Measurements from ENCODE around the gene PHACTR1. TPM values are rescaled to one million over a fixed set of nuclear protein-coding genes. Genes with fewer than 3 reads are reported as not detected.

Gene PHACTR1
- total RNA-seq, 1 experiment from 2014 or later = not detected

DNA sequence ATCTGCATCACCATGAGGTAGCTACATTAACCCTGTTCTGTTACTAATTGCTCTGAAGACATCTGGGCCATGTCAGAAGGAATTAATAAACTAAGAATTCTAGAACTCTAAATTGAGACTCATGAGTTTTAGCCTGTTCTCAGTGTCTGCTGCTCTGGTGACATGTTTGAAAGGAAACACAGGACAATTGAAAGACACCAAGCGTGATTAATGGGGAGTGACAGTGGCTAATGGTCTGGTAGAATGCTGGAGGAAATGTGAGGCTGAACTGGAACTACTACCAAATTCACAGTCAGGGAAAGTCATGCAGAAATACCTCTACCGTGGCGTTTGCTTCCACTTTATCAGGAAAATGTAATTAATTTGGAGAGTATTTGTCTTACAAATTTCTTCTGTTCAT, 471.7 kb downstream of the PHACTR1 start:
- DNase-seq (ENCODE audit: low spot score) = no peak

GRCh38 chr6:13189710-13190109, 473.1 kb downstream of the PHACTR1 start:
- no peak for DNase-seq (ENCODE audit: low spot score)

- DNase-seq (ENCODE audit: low spot score) = no peak
Measured at GRCh38 chr6:13190376-13190775, 473.8 kb downstream of the PHACTR1 start.

DNA sequence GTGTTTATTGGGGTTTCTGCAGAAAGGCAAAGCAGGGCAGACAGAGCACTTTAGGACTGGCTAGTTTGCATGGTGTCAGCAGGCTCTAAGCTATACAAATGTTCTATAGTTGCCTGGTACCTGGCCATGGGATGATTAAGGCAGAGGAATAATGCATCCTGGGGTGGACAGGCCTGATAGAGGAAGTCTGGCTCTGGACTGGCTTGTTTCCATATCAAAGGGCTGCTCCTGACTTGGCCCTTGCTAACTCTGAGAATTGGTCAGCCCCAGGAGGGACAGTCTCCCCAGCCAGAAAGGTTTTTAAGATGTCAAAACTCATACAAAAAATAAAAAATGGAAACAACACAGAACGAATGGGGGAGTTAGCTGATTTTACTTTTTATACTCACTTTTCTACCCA, 474.9 kb downstream of the PHACTR1 start:
- DNase-seq (ENCODE audit: low spot score) = no peak

DNA sequence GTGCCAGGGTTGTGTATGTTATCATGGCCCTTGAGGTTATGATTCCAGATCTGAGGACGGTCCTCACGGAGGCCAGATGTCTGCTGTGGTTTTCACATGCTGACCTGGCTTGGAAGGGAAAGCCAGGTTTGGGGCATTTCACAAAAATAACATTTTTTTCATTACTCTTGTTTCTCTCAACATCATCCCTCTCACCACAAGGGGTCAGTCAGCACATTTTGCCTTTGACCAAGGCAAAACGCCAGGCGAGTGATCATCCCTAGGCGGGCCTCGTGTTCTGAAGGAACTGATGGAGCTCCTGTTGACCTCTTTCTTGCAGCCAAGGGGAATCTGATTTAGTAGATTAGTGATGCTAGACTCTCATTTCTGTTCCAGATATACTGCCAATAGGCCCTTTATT, 478.3 kb downstream of the PHACTR1 start:
- peak; percentile 59 for DNase-seq (ENCODE audit: low spot score)

DNA sequence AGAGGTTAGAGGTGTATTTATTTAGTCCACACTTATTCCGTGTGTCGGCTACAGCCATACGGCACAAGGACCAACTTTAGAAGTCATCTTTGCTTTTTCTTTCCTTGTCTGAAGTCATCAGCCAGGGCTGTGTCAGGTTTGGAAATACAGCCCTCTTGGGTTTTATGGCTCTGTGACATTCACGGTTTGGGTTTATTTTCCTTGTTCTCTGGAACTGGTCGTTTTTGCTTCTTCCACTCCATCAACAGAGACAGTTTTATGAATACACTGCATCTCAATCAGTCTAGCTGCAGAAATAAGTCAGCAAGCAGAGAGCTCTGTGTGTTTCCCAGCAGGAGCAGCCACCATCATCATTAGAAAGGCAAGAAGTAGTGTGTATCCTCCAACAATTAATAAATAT, 479.2 kb downstream of the PHACTR1 start:
- no peak for DNase-seq (ENCODE audit: low spot score)

DNA sequence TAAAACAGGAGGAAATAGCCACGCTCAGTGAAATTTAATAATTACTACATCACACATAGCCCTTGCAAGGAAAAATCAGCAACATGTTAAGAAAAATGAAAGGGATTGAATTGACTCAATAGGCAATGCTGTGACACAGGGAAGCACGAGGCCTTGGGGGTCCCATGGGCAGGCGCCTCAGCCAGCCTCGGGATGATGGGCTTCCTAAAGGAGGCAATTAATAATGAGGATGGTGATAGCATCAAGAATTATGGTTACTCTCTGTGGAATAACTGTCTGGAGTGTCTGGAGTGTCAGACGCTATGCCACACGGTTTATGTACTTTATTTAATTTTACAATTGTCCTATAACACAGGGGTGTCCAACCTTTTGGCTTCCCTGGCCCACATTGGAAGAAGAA, 481.6 kb downstream of the PHACTR1 start:
- DNase-seq (ENCODE audit: low spot score) = no peak

DNA sequence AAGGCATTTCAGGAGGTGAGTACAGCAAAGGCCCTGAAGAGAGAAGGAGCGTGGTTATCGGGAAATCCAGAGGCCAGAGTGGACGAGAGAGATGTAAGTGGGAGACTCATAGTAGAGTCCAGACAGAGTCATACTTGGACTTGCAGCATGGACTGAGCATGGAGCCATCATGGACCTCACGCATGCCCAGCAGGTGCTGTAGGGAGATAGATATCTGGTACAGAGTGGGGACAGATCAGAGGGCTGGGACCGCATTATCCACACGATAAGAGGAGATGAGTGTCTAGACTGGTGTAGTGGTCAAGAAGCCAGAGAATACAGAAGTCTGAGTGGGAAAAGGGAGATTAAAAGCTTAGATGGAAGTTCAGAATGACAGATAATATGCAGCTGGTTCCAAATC, 484.8 kb downstream of the PHACTR1 start:
- no peak for DNase-seq (ENCODE audit: low spot score)

- DNase-seq (ENCODE audit: low spot score) = no peak
Measured at GRCh38 chr6:13203145-13203544, 486.6 kb downstream of the PHACTR1 start.

GRCh38 chr6:13205106-13205505, 488.5 kb downstream of the PHACTR1 start:
- DNase-seq (ENCODE audit: low spot score) = no peak

DNA sequence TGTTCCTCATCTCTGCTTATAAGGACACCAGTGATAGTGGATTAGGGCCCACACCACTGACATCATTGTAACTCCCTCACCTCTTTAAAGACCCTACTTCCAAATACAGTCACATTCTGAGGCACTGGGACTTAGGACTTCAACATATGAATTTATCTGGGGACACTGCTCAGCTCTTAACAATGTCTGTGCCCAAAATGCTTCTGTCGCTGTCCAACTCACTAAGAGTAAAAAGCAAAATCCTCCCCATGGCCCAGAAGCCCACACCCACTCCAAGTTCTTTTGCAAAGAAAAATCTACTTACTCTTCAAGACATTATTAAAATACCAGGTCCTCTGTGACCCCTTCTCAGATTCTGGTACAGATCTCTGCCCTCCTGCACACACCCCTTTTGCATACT, 495.5 kb downstream of the PHACTR1 start:
- no peak for DNase-seq (ENCODE audit: low spot score)

DNA sequence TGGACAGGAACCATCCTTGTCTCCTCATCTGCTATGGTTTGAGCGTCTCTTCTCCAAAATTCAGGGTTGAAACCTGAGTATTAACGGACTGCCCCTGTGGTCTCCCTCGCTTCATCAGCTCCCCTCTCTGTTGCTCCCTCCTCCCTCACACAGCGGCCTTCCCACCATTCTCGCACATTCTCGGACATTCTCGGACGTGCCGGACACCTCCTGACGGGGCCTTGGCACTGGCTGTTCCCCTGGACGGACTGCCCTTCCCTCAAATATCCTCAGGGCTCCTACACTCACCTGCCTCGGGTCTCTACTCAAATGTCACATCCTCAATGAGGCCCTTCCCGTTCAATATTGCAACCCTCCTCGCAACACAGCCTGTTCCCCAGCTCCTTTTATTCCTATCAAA, 496.0 kb downstream of the PHACTR1 start:
- no peak for DNase-seq (ENCODE audit: low spot score)

GRCh38 chr6:13215390-13215789, 498.8 kb downstream of the PHACTR1 start:
- DNase-seq (ENCODE audit: low spot score) = no peak

- no peak for DNase-seq (ENCODE audit: low spot score)
Measured at GRCh38 chr6:13216236-13217014, 499.9 kb downstream of the PHACTR1 start.

GRCh38 chr6:13217206-13217905, 500.8 kb downstream of the PHACTR1 start:
- DNase-seq (ENCODE audit: low spot score) = no peak

GRCh38 chr6:13220266-13220665, 503.7 kb downstream of the PHACTR1 start:
- DNase-seq (ENCODE audit: low spot score) = no peak

- DNase-seq (ENCODE audit: low spot score) = no peak
Measured at GRCh38 chr6:13222048-13222447, 505.5 kb downstream of the PHACTR1 start.

GRCh38 chr6:13226071-13226470, 509.5 kb downstream of the PHACTR1 start:
- DNase-seq (ENCODE audit: low spot score) = no peak

GRCh38 chr6:13228264-13229204, 512.0 kb downstream of the PHACTR1 start:
- DNase-seq (ENCODE audit: low spot score) = no peak

- DNase-seq (ENCODE audit: low spot score) = peak; percentile 36
Measured at GRCh38 chr6:13229205-13230085, 512.9 kb downstream of the PHACTR1 start.

GRCh38 chr6:13233106-13233505, 516.5 kb downstream of the PHACTR1 start:
- DNase-seq (ENCODE audit: low spot score) = no peak
